Coronary artery (tissue), 2 donors: ENCODE measurements around the gene CHERP.
A peak's percentile ranks its signal among the peaks of the same experiment; 100 is the strongest.
"Not testable (repeated sequence)": the region's sequence is repeated elsewhere in the genome, so short reads cannot be mapped to it uniquely, and the experiment has no call there.

Experiments used
- DNase-seq: peaks from one replicate; pipeline ENCODE4 v3.0.0-alpha.2; 2017; ENCODE audit warnings: low spot score
- H3K27ac ChIP-seq, 2 donors: fragments of 200-600 bp; sonication (generic); one replicate each; pipeline ENCODE4 v1.5.1; 2016 to 2019
- H3K4me3 ChIP-seq: fragments of 200-600 bp; sonication (generic); 2 replicates; pipeline ENCODE4 v1.5.1; 2016; ENCODE audit warnings: mild to moderate bottlenecking, moderate library complexity
- TF ChIP-seq, protein P1 (sequence below): fragments of 200-600 bp; sonication (generic); IDR thresholded peaks from one replicate; pipeline ENCODE4 v1.5.1; 2019; ENCODE audit warnings: antibody characterized with exemption

The CHERP gene

DNA sequence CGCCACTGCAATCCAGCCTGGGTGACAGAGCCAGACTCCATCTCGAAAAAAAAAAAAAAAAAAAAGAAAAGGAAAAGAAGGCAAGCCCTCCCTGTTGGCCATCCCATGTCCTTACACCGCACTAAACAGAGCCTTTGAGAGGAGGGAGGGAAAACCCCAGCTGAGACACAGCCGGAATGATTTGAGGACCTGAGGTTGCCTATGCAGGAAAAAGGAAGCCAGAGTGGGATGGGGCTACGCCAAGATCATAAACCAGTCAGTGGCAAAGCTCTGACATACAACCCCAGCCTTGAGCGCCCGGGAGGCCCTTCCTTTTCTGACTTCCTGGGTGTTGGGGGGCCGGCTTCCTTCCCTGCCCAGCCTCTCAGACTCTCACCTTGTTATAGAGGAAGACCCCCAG, 12.5 kb upstream of the CHERP start:
- no peak for DNase-seq
- TF ChIP-seq, protein P1, sequence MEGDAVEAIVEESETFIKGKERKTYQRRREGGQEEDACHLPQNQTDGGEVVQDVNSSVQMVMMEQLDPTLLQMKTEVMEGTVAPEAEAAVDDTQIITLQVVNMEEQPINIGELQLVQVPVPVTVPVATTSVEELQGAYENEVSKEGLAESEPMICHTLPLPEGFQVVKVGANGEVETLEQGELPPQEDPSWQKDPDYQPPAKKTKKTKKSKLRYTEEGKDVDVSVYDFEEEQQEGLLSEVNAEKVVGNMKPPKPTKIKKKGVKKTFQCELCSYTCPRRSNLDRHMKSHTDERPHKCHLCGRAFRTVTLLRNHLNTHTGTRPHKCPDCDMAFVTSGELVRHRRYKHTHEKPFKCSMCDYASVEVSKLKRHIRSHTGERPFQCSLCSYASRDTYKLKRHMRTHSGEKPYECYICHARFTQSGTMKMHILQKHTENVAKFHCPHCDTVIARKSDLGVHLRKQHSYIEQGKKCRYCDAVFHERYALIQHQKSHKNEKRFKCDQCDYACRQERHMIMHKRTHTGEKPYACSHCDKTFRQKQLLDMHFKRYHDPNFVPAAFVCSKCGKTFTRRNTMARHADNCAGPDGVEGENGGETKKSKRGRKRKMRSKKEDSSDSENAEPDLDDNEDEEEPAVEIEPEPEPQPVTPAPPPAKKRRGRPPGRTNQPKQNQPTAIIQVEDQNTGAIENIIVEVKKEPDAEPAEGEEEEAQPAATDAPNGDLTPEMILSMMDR = no peak
- no peak overlapping the region for H3K4me3 ChIP-seq
- no peak overlapping the region for H3K27ac ChIP-seq

DNA sequence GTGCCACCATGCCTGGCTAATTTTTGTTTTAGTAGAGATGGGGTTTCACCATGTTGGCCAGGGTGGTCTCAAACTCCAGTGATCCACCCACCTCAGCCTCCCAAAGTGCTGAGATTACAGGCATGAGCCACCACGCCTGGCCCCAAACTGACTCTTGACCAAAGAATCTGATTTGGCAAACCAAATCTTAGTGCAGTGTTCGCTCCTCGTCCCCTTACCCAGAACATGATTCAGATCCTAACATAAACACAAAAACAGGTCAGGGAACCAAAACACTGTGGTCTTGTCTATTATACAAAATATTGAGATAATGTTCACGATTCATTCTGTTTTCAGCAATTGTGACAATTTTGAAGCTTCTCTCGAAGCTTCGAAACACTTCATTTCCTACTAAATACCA, 9.7 kb upstream of the CHERP start:
- not testable (repeated sequence) for H3K4me3 ChIP-seq, DNase-seq, H3K27ac ChIP-seq

DNA sequence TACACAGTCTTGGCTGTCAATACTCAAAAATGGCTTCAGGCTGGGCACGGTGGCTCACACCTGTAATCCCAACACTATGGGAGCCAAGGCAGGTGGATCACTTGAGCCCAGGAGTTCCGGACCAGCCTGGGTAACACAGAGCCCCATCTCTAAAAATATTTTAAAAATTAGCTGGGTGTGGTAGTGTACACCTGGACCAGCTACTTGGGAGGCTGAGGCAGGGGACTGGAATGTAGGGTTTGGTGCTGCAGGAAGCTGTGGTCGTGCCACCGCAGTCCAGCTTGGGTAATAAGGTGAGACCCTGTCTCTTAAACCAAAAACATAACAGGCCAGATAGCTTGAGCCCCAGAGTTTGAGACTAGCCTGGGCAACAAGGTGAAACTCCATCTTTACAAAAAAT, 6.7 kb upstream of the CHERP start:
- no peak for DNase-seq
- TF ChIP-seq, protein P1 = no peak
- no peak overlapping the region for H3K27ac ChIP-seq
- H3K4me3 ChIP-seq = no peak overlapping the region

DNA sequence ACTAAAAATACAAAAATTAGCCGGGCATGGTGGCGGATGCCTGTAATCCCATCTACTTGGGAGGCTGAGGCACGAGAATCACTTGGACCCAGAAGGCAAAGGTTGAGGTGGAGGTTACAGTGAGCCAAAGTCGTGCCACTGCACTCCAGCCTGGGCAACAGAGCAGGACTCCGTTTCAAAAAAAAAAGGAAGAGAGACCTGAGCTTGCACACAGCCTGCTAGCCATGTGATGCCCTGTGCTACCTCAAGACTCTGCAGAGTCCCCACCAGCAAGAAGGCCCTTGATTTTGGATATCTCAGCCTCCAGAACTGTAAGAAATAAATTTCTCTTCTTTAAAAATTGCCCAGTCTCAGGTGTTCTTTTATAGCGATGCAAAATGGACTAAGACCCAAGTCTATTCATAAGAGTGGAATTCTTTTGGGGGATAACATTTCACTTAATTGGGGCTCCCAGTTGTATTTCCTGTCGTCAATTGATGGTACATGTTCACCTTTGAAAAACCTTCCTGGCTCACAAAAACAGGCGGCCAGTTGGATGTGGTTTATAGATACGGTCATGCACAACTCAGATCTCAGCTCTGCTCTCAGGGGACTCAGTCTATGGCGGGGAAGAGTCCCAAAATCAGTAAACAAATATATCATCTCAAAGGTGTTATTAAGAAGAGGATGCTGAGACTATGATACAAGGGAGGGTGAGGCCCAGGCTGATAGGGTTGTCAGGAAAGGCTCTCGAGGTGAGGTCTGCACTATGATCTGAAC, 2.4 kb upstream of the CHERP start:
- no peak overlapping the region for H3K4me3 ChIP-seq
- DNase-seq = no peak
- TF ChIP-seq, protein P1 = no peak
- no peak overlapping the region for H3K27ac ChIP-seq

DNA sequence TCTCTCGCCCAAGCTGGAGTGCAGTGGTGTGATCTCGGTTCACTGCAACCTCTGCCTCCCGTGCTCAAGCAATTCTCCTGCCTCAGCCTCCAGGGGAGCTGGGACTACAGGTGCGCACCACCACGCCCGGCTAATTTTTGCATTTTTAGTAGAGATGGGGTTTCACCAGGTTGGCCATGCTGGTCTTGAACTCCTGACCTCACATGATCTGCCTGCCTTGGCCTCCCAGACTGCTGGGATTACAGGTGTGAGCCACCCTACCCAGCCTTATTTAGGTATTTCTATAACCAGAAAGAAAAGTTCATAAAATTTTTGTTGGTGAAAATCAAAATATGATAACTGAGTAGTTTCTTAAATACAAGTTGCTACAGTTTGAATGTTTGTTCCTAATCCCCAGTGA, 1.5 kb upstream of the CHERP start:
- not testable (repeated sequence) for H3K27ac ChIP-seq, H3K4me3 ChIP-seq

DNA sequence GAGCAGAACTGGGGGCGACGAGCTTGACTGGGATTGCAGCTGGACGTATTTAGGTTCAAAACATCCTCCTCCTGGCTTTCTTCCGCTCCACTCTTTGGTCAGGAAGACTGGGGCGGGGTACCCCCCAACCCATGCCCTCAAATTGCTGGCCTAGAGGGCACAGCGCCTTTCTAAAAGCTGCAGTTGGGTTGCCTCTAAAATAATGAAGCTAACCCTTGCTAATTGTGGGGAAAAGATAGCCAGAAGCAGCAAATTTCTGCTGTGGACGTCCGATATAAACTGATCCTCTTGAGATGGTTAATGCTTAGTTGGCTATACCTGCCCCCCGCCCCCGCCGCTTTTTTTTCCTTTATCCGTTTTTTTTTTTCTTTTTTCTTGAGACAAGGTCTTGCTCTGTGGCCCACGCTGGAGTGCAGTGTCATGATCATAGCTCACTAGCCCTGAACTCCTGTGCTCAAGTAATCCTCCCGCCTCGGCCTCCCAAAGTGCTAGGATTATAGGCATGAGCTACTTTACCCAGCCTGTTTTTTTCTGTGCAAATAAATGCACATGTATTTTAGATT, 754 bp upstream of the CHERP start:
- TF ChIP-seq, protein P1 = no peak
- peak overlapping the region; percentile 80 to 89 for H3K27ac ChIP-seq
- no peak for DNase-seq
- H3K4me3 ChIP-seq = peak overlapping the region; percentile 90

More for the DNA sequence above, 1.5 kb upstream of the CHERP start:
- DNase-seq = not testable (repeated sequence)

- DNase-seq = no peak
- Histone ChIP-seq H3K27ac (peak overlapping the region; percentile 80 to 89), H3K4me3 (peak overlapping the region; percentile 90)
- TF ChIP-seq, protein P1 = no peak
Measured at GRCh38 chr19:16541526-16542044, 652 bp downstream of the CHERP start.

GRCh38 chr19:16540948-16541347, 1.3 kb downstream of the CHERP start:
- TF ChIP-seq, protein P1 = no peak
- Histone ChIP-seq H3K27ac (no peak overlapping the region), H3K4me3 (peak overlapping the region; percentile 90)
- DNase-seq = no peak
